Adipocyte (in vitro differentiated cells): Measurements from ENCODE around the gene DZIP1.
"Not testable (repeated sequence)": the region's sequence is repeated elsewhere in the genome, so short reads cannot be mapped to it uniquely, and the experiment has no call there.

Experiments
- DNase-seq: peaks from one replicate; pipeline ENCODE4 v3.0.0-alpha.2; 2015; ENCODE audit warnings: low read depth
- H3K27me3 ChIP-seq: replicated peaks from 2 replicates; pipeline ENCODE4 v1.7.0; 2013; ENCODE audit warnings: mild to moderate bottlenecking, low read length, moderate library complexity; ENCODE audit not compliant: control insufficient read depth, insufficient read depth
- H3K36me3 ChIP-seq: 2 replicates; pipeline ENCODE4 v1.7.0; 2013; ENCODE audit warnings: low read length, mild to moderate bottlenecking, moderate library complexity; ENCODE audit not compliant: control insufficient read depth, insufficient read depth, severe bottlenecking
- H3K4me1 ChIP-seq: 2 replicates; pipeline ENCODE4 v1.7.0; 2013; ENCODE audit warnings: mild to moderate bottlenecking, low read length, moderate library complexity; ENCODE audit not compliant: control insufficient read depth, insufficient read depth
- H3K4me3 ChIP-seq: 2 replicates; pipeline ENCODE4 v1.7.0; 2013; ENCODE audit warnings: mild to moderate bottlenecking, low read length, moderate library complexity
- H3K9ac ChIP-seq: 2 replicates; pipeline ENCODE4 v1.7.0; 2013; ENCODE audit warnings: mild to moderate bottlenecking, low read length, moderate library complexity
- H3K9me3 ChIP-seq: 2 replicates; pipeline ENCODE4 v1.7.0; 2013; ENCODE audit warnings: mild to moderate bottlenecking, low read length, moderate library complexity; ENCODE audit not compliant: control insufficient read depth

The DZIP1 gene

GRCh38 chr13:95667235-95667634 lies 22.7 kb upstream of the DZIP1 start:
- DNase-seq, H3K9ac ChIP-seq, H3K4me1 ChIP-seq, H3K4me3 ChIP-seq, H3K27me3 ChIP-seq, H3K36me3 ChIP-seq: not testable (repeated sequence)
- H3K9me3 ChIP-seq, result peaks cover 56% of the 10 kb centered on the region

- H3K9ac ChIP-seq, result no peak overlapping the region
- no peaks in the 10 kb centered on the region for H3K36me3 ChIP-seq
- no peak overlapping the region for H3K4me3 ChIP-seq
- no peaks in the 10 kb centered on the region for H3K4me1 ChIP-seq
- DNase-seq, result peak; percentile 83
- H3K9me3 ChIP-seq, result peaks cover 14% of the 10 kb centered on the region
- H3K27me3 ChIP-seq, result no peaks in the 10 kb centered on the region
Observed at GRCh38 chr13:95660981-95661581, 16.6 kb upstream of the DZIP1 start.

GRCh38 chr13:95659500-95659899 lies 15.0 kb upstream of the DZIP1 start:
- Histone ChIP-seq H3K9me3 (no peaks in the 10 kb centered on the region), H3K36me3 (no peaks in the 10 kb centered on the region), H3K4me3 (no peak overlapping the region), H3K4me1 (no peaks in the 10 kb centered on the region), H3K9ac (no peak overlapping the region), H3K27me3 (no peaks in the 10 kb centered on the region)
- DNase-seq, result no peak

GRCh38 chr13:95656386-95657015 lies 12.0 kb upstream of the DZIP1 start:
- H3K36me3 ChIP-seq, result no peaks in the 10 kb centered on the region
- H3K4me1 ChIP-seq, result no peaks in the 10 kb centered on the region
- H3K27me3 ChIP-seq, result no peaks in the 10 kb centered on the region
- H3K9ac ChIP-seq, result no peak overlapping the region
- no peaks in the 10 kb centered on the region for H3K9me3 ChIP-seq
- H3K4me3 ChIP-seq, result no peak overlapping the region
- DNase-seq, result no peak

GRCh38 chr13:95652821-95653220 lies 8.3 kb upstream of the DZIP1 start:
- Histone ChIP-seq H3K9me3 (no peaks in the 10 kb centered on the region), H3K36me3 (no peaks in the 10 kb centered on the region), H3K27me3 (no peaks in the 10 kb centered on the region), H3K9ac (no peak overlapping the region), H3K4me1 (no peaks in the 10 kb centered on the region), H3K4me3 (no peak overlapping the region)
- no peak for DNase-seq

GRCh38 chr13:95652244-95652764 lies 7.8 kb upstream of the DZIP1 start:
- H3K27me3 ChIP-seq, result no peaks in the 10 kb centered on the region
- no peaks in the 10 kb centered on the region for H3K9me3 ChIP-seq

GRCh38 chr13:95650696-95651095 lies 6.2 kb upstream of the DZIP1 start:
- Histone ChIP-seq H3K4me1 (no peaks in the 10 kb centered on the region), H3K9me3 (no peaks in the 10 kb centered on the region), H3K36me3 (no peaks in the 10 kb centered on the region), H3K27me3 (no peaks in the 10 kb centered on the region), H3K9ac (no peak overlapping the region), H3K4me3 (no peak overlapping the region)
- no peak for DNase-seq

More at GRCh38 chr13:95652244-95652764, 7.8 kb upstream of the DZIP1 start:
- H3K4me1 ChIP-seq, result no peaks in the 10 kb centered on the region
- H3K36me3 ChIP-seq, result no peaks in the 10 kb centered on the region
- no peak for DNase-seq
- H3K9ac ChIP-seq, result no peak overlapping the region
- H3K4me3 ChIP-seq, result no peak overlapping the region

- no peaks in the 10 kb centered on the region for H3K9me3 ChIP-seq
Observed at GRCh38 chr13:95647321-95647720, 2.8 kb upstream of the DZIP1 start.

GRCh38 chr13:95643936-95644598 lies 439 bp downstream of the DZIP1 start:
- peak overlapping the region; percentile 83 for H3K9ac ChIP-seq
- H3K36me3 ChIP-seq, result peaks cover 2% of the 10 kb centered on the region
- peak overlapping the region; percentile 82 for H3K4me3 ChIP-seq
- peaks cover 18% of the 10 kb centered on the region for H3K4me1 ChIP-seq
- H3K27me3 ChIP-seq, result no peaks in the 10 kb centered on the region
- DNase-seq, result peak; percentile 69
- no peaks in the 10 kb centered on the region for H3K9me3 ChIP-seq

More at GRCh38 chr13:95647321-95647720, 2.8 kb upstream of the DZIP1 start:
- peaks cover 14% of the 10 kb centered on the region for H3K4me1 ChIP-seq
- H3K4me3 ChIP-seq, result no peak overlapping the region
- no peak overlapping the region for H3K9ac ChIP-seq
- no peaks in the 10 kb centered on the region for H3K27me3 ChIP-seq
- DNase-seq, result no peak
- H3K36me3 ChIP-seq, result no peaks in the 10 kb centered on the region

- no peaks in the 10 kb centered on the region for H3K9me3 ChIP-seq
- peaks cover 18% of the 10 kb centered on the region for H3K4me1 ChIP-seq
- H3K36me3 ChIP-seq, result peaks cover 5% of the 10 kb centered on the region
- H3K27me3 ChIP-seq, result no peaks in the 10 kb centered on the region
- DNase-seq, result peak; percentile 68
- H3K9ac ChIP-seq, result peak overlapping the region; percentile 83
- H3K4me3 ChIP-seq, result peak overlapping the region; percentile 82
Observed at GRCh38 chr13:95643571-95643935, 953 bp downstream of the DZIP1 start.

- no peaks in the 10 kb centered on the region for H3K9me3 ChIP-seq
- peak overlapping the region; percentile 82 for H3K4me3 ChIP-seq
- H3K9ac ChIP-seq, result peak overlapping the region; percentile 83
- H3K36me3 ChIP-seq, result peaks cover 5% of the 10 kb centered on the region
- H3K4me1 ChIP-seq, result peaks cover 18% of the 10 kb centered on the region
- no peaks in the 10 kb centered on the region for H3K27me3 ChIP-seq
- DNase-seq, result peak; percentile 34
Observed at GRCh38 chr13:95642999-95643398, 1.5 kb downstream of the DZIP1 start.
